GM18909 (cell line): ENCODE data around the gene CSK.

ENCODE experiments used
- ATAC-seq: cut with Tn5 transposase; IDR thresholded peaks from one replicate; pipeline ENCODE4 v1.9.1; 2021; ENCODE audit warnings: mild to moderate bottlenecking; ENCODE audit not compliant: unreplicated experiment, poor library complexity

CSK gene

GRCh38 chr15:74838746-74839525 is 57.1 kb downstream of the CSK start:
- ATAC-seq, result no peak

DNA sequence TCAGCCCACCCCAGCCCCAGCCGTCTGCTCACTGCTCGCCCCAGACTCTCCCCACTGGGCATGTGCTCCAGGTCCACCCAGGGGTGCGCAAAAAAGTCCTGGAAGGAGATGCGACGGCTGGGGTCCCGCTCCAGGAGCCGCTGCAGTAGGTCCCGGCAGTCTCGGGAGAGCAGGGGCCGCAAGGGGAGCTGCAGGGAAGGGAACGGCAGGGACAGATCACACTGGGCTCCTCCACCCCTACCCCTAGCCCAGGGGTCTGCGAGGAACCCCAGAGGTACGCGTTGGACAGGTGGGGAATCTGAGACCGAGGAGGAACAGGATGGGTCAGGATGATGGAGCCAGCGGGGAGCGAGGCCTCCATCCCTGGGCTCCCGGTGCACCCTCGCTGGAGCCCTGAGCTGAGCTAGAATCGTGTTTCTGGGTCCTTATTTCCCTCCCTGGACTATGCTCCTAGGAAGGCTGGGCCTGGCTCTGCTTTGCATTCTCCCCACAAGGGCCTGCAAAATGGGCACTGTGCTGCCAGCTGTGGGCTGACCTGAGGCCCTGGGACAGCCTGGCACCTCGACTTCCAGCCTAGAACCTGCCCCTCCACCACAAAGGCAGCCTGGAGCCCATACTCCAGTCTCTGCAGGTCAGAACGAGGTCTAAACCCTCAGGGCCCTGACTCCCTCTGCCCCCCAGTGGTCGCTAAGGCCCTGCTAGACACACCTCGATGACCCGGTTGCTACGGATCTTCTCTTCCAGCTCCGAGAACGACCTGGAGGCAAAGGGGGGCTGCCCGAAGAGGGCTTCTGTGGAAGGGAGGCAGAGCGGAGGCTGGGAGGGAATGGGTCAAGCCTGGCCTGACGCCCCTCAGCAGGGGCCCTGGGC is 57.9 kb downstream of the CSK start:
- no peak for ATAC-seq

- no peak for ATAC-seq
These were observed 59.2 kb downstream of the CSK start for GRCh38 chr15:74840851-74841775.

DNA sequence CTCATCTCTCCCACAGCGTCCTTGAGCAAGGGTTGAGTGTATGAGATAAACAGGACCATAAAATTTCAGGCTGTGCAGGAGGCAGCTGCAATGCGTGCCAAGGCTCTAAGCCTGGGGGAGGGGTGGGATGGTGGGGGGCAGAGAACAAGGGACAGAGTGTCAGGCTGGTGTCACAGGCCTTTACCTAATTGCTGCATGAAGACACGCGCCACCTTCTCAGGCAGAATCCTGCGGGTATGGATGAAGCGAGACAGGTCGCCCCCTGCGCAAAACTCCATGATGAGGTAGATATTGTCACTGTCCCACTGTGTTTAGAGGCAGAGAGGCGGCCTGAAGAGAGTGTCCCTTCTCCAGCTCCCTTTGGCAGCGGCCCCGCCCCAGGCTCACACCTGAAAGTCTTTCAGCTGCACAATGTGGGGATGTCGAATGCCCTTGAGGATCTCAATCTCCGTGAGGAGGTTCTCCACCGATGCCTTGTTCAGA is 60.1 kb downstream of the CSK start:
- no peak for ATAC-seq

GRCh38 chr15:74842581-74843444 is 60.9 kb downstream of the CSK start, which contains the start of gene ULK3:
Gene ULK3 (minus strand): TSS chr15:74843156. CDS start chr15:74843105, 51 bp downstream.
- ATAC-seq, result peak; percentile 84

DNA sequence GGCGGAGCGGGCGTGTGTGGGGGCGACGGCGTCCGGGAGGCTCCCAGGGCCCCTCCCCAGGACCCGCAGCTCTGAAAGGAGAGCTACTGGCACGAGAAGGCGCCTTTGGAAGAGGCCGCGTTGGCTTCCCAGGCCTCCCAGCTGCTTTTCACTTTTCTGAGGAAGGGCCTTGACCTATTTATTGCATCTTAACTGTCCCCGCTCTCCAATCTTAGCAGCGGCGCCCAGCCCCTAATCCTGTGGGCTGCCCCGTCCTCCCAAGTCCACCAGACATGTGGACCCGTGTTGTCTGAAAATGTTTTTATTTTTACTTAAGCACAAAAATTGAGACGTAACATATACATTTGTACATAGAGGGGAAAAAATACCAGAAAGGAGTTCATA is 61.6 kb downstream of the CSK start:
- no peak for ATAC-seq

DNA sequence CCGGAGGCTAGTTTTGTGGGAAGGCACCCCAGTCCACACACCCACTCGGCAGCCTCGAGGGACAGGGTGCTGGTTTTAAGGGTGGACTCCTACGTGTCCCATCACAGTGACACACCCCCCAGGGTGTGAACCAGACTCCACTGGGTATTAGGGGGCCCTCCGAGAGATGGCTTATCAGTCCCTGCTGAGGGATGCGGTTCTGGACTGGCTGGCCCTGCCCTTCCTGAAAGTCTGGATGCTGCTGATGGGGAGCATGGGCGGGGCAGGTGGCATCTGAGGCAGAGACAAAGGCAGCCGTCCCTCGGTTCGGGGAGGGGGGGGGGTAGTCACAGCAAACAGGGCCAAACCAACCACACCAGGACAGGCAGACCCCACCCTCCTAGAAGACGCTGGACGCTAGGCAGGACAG is 62.0 kb downstream of the CSK start:
- ATAC-seq, result no peak

DNA sequence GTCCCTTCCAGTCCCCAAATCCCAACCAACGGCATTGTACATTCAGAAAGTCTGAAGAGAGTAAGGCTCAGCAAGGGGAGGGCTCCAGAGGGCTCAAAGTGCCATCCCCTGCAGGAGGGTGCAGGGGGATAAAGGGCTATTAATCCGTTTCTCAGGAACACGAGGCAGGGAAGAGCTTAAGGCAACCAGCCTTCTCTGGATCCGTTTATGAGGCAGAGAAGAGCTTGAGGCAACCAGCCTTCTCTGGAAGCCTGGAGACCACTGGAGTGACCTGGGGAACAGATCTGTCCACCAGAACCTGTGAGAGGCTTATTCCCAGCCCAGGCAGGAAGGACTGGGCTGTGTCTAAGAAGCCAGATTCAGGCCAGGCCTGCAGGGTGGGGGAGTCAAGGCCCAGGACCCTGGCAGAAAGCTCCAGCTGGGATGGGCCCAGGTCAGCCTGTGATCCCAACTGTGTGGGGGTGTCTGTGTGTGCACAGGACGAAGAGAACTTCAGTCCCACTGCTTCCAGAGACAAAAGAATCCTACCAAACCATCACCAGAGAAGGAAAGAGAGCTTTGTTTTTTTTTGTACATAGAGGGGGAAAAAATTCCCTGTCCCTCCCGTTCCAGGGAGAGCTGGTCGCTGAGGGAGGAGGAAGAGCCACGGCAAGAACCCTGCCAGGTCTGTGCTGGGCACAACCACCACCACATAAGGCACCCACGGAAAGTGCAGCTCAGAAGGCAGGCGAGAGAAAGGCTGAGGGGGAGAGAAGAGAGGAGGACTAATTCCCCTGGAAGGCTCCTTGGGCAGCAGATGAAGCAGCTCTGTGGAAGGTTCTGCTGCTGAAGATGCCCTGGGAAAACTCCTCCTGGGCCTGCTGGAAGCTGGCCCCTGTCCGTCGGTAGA is 62.7 kb downstream of the CSK start:
- ATAC-seq, result no peak

- no peak for ATAC-seq
These were observed 63.3 kb downstream of the CSK start for GRCh38 chr15:74845208-74845568.

DNA sequence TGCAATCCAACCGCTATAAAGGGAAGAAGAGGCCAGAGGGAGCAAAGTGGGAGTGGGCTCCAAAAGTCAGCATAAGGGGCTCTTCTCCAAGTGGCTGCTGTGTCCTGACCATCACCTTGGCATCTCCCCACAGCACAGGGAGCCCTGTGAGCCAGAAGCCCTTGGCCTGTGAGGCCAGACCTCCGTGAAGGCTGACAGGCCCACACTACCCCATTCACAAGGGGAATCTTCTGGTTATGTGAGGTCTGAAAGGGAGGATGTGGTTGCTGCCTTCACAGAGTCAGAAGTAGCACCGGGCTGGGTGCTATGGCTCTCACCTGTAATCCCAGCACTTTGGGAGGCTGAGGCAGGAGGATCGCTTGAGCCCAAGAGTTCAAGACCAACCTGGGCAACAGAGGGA is 63.7 kb downstream of the CSK start:
- no peak for ATAC-seq

DNA sequence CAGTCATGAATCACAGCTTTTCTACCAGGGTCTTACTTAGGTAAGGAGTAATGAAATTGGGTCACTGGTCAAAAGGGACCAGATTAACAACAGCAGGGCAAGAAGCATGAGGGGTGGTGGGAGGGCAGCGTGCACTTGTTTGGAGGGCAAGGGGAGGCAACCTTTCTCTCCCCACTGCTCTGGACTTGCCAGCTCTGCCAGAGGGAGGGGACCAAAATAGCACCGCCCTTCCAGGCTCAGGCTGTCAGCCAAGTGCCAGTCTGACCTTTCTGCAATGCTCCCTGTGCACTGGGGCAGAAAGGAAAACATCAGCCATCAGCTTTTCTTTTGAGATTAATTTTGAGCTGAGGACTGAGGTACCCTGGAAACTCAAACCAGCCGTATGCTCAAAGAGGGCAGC is 65.6 kb downstream of the CSK start:
- ATAC-seq, result no peak

- no peak for ATAC-seq
These were observed 68.5 kb downstream of the CSK start for GRCh38 chr15:74850393-74850792.

DNA sequence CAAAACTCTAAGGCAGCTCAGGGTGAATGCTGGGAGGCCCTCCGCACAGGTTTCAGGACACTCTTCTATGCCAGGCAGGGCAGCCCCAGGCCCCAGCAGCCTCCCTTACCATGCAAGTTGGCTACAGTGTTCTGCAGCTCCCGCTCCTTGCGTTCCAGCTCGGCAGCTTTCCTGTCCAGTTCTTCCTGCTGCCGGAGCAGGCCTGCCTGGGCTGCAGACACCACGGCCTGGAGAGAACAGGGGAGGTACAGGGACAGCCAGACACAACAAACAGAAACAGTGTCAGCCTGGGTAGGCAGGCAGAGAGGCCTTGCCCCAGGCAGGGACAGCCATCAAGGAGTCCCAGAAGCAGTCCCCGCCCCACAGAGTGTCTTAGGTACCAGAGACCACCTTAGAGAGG is 70.1 kb downstream of the CSK start:
- ATAC-seq, result no peak
